HL-60 (cell line): ENCODE data around the gene VARS1.

Experiments used
- POLR2AphosphoS5 ChIP-seq: IDR thresholded peaks from 2 replicates; pipeline ENCODE4 v1.6.1; 2012; ENCODE audit warnings: low read depth
- SPI1 ChIP-seq: IDR thresholded peaks from 2 replicates; pipeline ENCODE4 v1.6.1; 2012; ENCODE audit warnings: low read depth, mild to moderate bottlenecking, borderline replicate concordance
- TF ChIP-seq, protein P1 (sequence below): IDR thresholded peaks from one replicate; pipeline ENCODE4 v1.5.1; 2011; ENCODE audit warnings: low read length, control low read depth, inconsistent platforms; ENCODE audit not compliant: insufficient read depth
- TF ChIP-seq, protein P2 (sequence below): IDR thresholded peaks from 2 replicates; pipeline ENCODE4 v1.6.1; 2012; ENCODE audit warnings: low read depth; ENCODE audit not compliant: insufficient replicate concordance

DNA sequence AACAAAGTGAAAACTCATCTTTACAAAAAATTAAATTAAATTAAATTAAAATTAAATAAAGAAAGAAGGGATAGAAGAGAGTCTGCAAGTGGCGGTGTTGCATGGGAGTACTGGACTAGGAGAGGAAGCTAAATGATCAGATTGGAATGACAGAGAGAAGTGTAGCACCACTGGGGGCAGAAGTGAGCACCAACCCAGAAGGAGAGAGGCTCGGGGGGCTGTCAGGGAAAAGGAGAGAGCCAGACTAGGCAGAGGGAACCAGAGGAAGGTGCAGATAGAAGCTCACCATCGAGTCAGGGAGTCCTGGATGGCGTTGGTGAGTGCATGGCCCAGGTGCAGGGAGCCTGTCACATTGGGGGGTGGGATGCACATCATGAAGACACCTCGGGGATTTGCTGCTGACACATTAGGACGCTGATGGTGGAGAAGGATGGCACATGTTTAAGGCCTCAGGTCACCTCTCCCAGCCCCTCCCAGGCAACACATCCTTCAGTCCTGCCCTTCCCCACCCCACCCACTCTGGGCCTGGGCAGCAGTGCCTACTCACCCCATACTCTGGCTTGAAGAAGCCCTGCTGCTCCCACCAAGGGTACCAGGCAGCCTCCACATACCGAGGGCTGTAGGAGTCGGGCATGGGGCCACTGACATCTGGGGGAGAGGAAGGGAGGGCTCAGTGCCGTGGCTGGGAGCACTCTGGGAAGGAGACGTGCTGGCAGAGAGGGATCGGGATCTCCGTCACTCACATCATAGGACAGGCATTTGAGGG, 4.0 kb downstream of the VARS1 start:
- TF ChIP-seq, protein P1, sequence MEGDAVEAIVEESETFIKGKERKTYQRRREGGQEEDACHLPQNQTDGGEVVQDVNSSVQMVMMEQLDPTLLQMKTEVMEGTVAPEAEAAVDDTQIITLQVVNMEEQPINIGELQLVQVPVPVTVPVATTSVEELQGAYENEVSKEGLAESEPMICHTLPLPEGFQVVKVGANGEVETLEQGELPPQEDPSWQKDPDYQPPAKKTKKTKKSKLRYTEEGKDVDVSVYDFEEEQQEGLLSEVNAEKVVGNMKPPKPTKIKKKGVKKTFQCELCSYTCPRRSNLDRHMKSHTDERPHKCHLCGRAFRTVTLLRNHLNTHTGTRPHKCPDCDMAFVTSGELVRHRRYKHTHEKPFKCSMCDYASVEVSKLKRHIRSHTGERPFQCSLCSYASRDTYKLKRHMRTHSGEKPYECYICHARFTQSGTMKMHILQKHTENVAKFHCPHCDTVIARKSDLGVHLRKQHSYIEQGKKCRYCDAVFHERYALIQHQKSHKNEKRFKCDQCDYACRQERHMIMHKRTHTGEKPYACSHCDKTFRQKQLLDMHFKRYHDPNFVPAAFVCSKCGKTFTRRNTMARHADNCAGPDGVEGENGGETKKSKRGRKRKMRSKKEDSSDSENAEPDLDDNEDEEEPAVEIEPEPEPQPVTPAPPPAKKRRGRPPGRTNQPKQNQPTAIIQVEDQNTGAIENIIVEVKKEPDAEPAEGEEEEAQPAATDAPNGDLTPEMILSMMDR, result peak; percentile 39
- TF ChIP-seq SPI1 (peak; percentile 11; the same call in 1 of the 2 replicates), POLR2AphosphoS5 (no peak)
- TF ChIP-seq, protein P2, sequence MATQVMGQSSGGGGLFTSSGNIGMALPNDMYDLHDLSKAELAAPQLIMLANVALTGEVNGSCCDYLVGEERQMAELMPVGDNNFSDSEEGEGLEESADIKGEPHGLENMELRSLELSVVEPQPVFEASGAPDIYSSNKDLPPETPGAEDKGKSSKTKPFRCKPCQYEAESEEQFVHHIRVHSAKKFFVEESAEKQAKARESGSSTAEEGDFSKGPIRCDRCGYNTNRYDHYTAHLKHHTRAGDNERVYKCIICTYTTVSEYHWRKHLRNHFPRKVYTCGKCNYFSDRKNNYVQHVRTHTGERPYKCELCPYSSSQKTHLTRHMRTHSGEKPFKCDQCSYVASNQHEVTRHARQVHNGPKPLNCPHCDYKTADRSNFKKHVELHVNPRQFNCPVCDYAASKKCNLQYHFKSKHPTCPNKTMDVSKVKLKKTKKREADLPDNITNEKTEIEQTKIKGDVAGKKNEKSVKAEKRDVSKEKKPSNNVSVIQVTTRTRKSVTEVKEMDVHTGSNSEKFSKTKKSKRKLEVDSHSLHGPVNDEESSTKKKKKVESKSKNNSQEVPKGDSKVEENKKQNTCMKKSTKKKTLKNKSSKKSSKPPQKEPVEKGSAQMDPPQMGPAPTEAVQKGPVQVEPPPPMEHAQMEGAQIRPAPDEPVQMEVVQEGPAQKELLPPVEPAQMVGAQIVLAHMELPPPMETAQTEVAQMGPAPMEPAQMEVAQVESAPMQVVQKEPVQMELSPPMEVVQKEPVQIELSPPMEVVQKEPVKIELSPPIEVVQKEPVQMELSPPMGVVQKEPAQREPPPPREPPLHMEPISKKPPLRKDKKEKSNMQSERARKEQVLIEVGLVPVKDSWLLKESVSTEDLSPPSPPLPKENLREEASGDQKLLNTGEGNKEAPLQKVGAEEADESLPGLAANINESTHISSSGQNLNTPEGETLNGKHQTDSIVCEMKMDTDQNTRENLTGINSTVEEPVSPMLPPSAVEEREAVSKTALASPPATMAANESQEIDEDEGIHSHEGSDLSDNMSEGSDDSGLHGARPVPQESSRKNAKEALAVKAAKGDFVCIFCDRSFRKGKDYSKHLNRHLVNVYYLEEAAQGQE, result no peak
